Measurements from ENCODE around the gene TOMM5. TPM values are rescaled to one million over a fixed set of nuclear protein-coding genes. Genes with fewer than 3 reads are reported as not detected.
A peak's percentile ranks its signal among the peaks of the same experiment; 100 is the strongest.
"Not testable (repeated sequence)": the region's sequence is repeated elsewhere in the genome, so short reads cannot be mapped to it uniquely, and the experiment has no call there.

TOMM5 gene
- total RNA-seq, 1 experiment from 2014 or later: 49.3 TPM

GRCh38 chr9:37604296-37604695 lies 11.9 kb upstream of the TOMM5 start:
- TF ChIP-seq CTCF (IDR thresholded peaks at IDR 0.05; ENCODE audit: unreplicated experiment): no peak
- H3K27me3 Mint-ChIP-seq (ENCODE audit: unreplicated experiment): peaks cover 6% of the 10 kb centered on the region
- DNase-seq: no peak

GRCh38 chr9:37602817-37603216 lies 10.4 kb upstream of the TOMM5 start:
- Mint-ChIP-seq H3K4me3 (ENCODE audit: low read depth, unreplicated experiment) (no peak overlapping the region), H3K36me3 (ENCODE audit: insufficient read depth, unreplicated experiment) (no peaks in the 10 kb centered on the region), H3K27me3 (ENCODE audit: unreplicated experiment) (no peaks in the 10 kb centered on the region), H3K27ac (ENCODE audit: unreplicated experiment) (no peak overlapping the region), H3K4me1 (ENCODE audit: low read depth, unreplicated experiment) (peaks cover 13% of the 10 kb centered on the region), H3K9me3 (ENCODE audit: low read depth, unreplicated experiment) (no peaks in the 10 kb centered on the region)
- BruUV-seq (replicated peaks): no TSS peak
- intact Hi-C loops (cut with micrococcal nuclease; ENCODE audit: unreplicated experiment): no loop called here
- TF ChIP-seq CTCF (IDR thresholded peaks at IDR 0.05; ENCODE audit: unreplicated experiment): no peak
- peak; percentile 15 for DNase-seq
- CTCF ChIA-PET: no interaction called here

More at GRCh38 chr9:37604296-37604695, 11.9 kb upstream of the TOMM5 start:
- Mint-ChIP-seq H3K9me3 (ENCODE audit: low read depth, unreplicated experiment) (no peaks in the 10 kb centered on the region), H3K4me3 (ENCODE audit: low read depth, unreplicated experiment) (no peak overlapping the region), H3K27ac (ENCODE audit: unreplicated experiment) (no peak overlapping the region), H3K36me3 (ENCODE audit: insufficient read depth, unreplicated experiment) (no peaks in the 10 kb centered on the region), H3K4me1 (ENCODE audit: low read depth, unreplicated experiment) (peaks cover 13% of the 10 kb centered on the region)
- CTCF ChIA-PET: no interaction called here
- BruUV-seq (replicated peaks): no TSS peak
- intact Hi-C loops (cut with micrococcal nuclease; ENCODE audit: unreplicated experiment): no loop called here

GRCh38 chr9:37602061-37602460 lies 9.7 kb upstream of the TOMM5 start:
- peaks cover 13% of the 10 kb centered on the region for H3K4me1 Mint-ChIP-seq (ENCODE audit: low read depth, unreplicated experiment)
- BruUV-seq (replicated peaks); H3K36me3 Mint-ChIP-seq (ENCODE audit: insufficient read depth, unreplicated experiment); CTCF ChIA-PET; DNase-seq; H3K9me3 Mint-ChIP-seq (ENCODE audit: low read depth, unreplicated experiment); H3K4me3 Mint-ChIP-seq (ENCODE audit: low read depth, unreplicated experiment); intact Hi-C loops (cut with micrococcal nuclease; ENCODE audit: unreplicated experiment); H3K27me3 Mint-ChIP-seq (ENCODE audit: unreplicated experiment); H3K27ac Mint-ChIP-seq (ENCODE audit: unreplicated experiment): not testable (repeated sequence)

- BruUV-seq (replicated peaks): no TSS peak
- Mint-ChIP-seq H3K27me3 (ENCODE audit: unreplicated experiment) (no peaks in the 10 kb centered on the region), H3K4me1 (ENCODE audit: low read depth, unreplicated experiment) (no peaks in the 10 kb centered on the region), H3K36me3 (ENCODE audit: insufficient read depth, unreplicated experiment) (peaks cover 12% of the 10 kb centered on the region), H3K4me3 (ENCODE audit: low read depth, unreplicated experiment) (no peak overlapping the region), H3K27ac (ENCODE audit: unreplicated experiment) (no peak overlapping the region), H3K9me3 (ENCODE audit: low read depth, unreplicated experiment) (no peaks in the 10 kb centered on the region)
- CTCF ChIA-PET: no interaction called here
- no peak for DNase-seq
- intact Hi-C loops (cut with micrococcal nuclease; ENCODE audit: unreplicated experiment): no loop called here
- no peak for TF ChIP-seq CTCF (IDR thresholded peaks at IDR 0.05; ENCODE audit: unreplicated experiment)
Observed at GRCh38 chr9:37596504-37596903, 4.1 kb upstream of the TOMM5 start.

- Mint-ChIP-seq H3K4me3 (ENCODE audit: low read depth, unreplicated experiment) (no peak overlapping the region), H3K27me3 (ENCODE audit: unreplicated experiment) (no peaks in the 10 kb centered on the region), H3K4me1 (ENCODE audit: low read depth, unreplicated experiment) (no peaks in the 10 kb centered on the region), H3K36me3 (ENCODE audit: insufficient read depth, unreplicated experiment) (peaks cover 21% of the 10 kb centered on the region), H3K9me3 (ENCODE audit: low read depth, unreplicated experiment) (no peaks in the 10 kb centered on the region), H3K27ac (ENCODE audit: unreplicated experiment) (no peak overlapping the region)
- BruUV-seq (replicated peaks): no TSS peak
- intact Hi-C loops (cut with micrococcal nuclease; ENCODE audit: unreplicated experiment): no loop called here
- CTCF ChIA-PET: no interaction called here
- DNase-seq: no peak
- no peak for TF ChIP-seq CTCF (IDR thresholded peaks at IDR 0.05; ENCODE audit: unreplicated experiment)
Observed at GRCh38 chr9:37593883-37594448, 1.6 kb upstream of the TOMM5 start.
